ENCODE data around the gene RNF25.

The RNF25 gene

DNA sequence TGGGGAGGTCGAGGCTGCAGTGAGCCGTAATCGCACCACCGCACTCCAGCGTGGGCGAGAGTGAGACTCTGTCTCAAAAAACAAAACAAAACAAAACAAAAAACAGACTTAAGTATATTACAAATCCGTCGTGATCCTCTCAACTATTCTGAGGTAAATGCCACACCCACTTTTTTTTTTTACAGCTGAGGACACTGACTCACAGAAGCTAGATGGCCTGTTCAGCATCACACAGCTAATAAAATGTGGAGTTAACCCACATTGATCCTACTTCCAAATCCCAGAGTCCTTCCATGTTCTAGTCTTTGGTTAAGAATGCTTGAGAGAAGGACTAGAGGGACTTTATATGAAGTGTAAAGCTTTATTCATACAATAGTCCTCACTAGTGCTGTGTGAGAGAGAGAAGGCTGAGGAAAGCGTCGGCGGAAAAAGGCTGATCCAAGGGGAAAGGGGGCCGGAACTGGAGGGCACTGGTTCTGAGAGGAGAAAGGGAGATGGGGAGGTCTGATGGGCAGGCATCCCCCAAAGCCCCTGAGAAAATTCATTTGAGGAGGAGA, 627 bp downstream of the RNF25 start:
- no peak for DNase-seq

DNA sequence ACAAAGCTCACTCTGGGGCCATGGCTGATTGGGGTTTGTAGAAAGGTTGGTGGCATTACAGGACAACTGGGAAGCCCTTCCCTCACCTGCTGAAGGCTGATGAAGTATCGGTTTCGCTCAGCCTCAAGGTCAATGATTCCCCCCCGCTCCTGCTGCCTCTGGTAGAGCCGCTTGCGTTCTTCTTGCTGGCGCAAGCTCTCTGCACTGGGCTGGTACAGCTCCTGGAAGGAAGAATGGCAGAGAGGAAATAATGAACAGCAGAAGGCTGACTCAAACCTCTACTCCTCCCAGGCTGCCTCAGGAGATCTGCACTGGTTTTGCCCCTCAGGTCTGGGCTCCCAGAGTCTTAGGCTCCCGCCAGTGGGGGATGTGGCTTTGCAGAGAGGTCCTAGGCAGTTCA, 7.1 kb downstream of the RNF25 start:
- no peak for DNase-seq

DNA sequence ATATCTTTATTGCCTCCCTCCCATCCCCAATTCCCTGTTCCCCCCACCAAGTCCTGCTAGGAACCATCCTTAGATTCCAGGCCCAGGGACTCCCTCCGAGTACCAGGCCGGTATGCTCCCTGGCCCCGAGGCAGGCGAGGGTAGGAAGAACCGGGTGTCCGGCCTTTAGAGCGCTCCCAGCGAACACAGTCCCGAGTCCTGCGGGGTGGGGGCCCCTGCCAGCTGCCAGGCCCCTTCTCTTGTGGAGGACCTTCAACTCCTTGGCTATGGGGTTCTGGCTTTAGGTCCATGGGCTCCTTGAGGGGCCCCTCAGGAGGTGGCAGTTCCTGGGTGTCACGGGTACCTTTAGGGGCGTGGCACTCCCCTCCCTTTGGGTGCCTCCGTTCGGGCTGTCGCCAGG, 7.9 kb downstream of the RNF25 start:
- DNase-seq, result no peak

DNA sequence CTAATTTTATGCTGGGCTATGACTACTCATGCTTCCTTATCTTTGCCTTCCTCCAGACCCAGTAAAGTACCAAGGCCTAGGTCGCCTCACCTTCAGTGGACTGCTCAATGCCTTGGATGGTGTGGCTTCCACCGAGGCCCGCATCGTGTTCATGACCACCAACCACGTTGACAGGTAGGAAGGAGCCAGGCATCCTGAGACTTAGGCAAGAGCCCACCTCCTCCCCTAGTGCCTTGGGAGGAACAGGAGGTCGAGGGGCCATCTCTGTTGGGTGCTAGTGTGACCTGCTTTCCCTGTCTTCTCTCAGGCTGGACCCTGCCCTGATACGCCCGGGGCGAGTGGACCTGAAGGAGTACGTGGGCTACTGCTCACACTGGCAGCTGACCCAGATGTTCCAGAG, 9.0 kb downstream of the RNF25 start:
- no peak for DNase-seq

DNA sequence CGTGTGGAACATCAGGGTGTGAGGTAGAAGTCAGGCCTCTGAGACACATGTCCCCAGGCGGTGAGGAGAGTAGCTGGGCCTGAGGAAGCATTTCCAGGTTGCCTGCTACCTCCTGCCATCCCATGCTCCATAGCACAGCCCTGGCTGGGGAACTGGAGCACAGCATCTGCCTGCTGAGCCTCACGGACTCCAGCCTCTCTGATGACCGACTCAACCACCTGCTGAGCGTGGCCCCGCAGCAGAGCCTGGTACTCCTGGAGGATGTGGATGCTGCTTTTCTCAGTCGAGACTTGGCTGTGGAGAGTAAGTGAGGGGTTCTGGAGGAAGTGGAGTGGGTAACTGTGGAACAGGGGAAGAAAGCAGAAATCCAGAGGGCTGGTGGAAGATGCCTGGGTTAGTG, 9.4 kb downstream of the RNF25 start:
- DNase-seq, result no peak

DNA sequence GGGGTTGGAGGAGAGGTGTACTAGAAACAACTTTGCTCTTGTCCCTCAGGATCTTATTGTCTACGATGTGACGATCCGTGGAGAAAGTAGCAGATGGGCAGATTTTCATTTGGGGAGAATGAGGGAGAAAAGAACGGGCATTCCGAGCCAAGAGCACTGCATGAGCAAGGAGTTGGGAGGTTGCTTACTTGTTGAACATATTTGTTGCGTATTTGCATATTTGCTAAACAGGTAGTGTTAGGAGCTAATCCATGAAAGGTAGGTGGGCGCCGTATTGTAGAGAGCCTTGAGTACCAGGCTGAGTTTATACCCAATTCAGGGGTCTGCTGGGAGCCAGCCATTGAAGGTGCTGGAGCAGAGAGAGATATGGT, 11.8 kb downstream of the RNF25 start:
- DNase-seq, result no peak

DNA sequence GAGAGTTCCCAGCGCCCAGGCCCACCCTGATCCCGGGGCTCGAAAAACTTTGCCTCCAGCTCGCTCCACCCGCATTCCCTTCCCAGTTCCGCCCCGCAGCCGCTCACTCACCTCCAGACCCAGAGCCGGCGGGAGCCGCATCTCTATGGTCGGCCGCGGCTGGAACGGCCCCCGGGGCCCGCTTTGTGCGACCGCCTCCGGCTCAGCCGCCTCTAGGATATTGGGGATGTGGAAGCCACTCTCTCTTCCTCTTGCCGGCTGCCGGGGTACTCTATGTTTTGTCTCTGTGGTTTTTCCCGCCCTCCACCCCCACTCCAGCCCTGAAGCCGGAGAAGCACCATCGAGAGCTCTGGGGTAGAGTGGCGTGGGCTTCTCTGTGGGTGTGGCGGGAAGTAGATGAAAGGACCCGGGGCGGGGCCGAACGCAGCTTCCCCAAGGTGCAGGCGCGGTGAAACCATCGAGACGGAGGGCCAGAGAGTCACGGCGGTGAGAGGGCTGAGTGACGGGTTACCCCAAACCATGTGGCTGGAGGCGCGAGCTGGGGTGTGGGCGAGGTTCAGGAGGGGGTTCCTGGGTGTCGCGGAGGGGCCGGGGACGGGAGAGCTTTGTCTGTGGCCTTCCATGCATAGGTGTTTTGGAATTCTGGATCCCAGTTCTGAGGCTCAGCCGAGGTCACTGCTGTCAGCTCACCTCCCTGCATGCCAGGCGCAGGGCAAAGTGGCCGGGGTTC, 12.4 kb downstream of the RNF25 start, which contains the start of the genes BCS1L and ZNF142:
Gene BCS1L (plus strand): TSS at position 426 of the 730 bp plus-strand sequence. CDS start 1,305 bp downstream, outside the sequence.
Gene ZNF142 (minus strand): TSS at position 366 of the 730 bp plus-strand sequence. CDS start 3,194 bp downstream, outside the sequence.
- DNase-seq, result peak; percentile 22

DNA sequence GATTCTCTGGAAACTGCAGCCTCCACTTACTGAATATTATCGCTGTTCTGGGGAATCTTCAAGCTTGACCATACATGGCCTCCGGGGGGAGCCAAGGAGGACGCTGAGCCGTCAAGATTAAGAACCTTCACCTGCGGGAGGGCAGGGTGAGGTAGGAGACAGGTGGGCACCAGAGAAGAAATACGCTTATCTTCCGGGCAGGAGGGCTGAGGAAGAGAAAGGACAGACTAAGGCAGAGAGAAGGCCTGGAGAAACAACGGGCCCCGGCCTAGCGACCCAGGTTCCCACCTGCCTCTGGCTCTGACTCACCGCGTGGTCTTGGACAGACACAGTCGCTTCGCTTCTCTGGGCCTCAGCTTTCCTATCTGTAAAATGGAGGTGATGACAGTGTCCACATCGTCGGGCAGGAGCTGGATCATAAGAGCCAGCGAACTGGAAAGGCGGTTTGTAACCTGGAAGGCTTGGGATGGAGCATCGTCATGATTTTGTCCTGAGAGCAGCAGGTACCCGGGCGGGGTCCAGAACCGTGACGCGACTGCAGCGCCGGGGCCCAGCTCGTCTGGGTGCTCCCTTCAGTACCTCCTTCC, 13.0 kb downstream of the RNF25 start:
- no peak for DNase-seq

DNA sequence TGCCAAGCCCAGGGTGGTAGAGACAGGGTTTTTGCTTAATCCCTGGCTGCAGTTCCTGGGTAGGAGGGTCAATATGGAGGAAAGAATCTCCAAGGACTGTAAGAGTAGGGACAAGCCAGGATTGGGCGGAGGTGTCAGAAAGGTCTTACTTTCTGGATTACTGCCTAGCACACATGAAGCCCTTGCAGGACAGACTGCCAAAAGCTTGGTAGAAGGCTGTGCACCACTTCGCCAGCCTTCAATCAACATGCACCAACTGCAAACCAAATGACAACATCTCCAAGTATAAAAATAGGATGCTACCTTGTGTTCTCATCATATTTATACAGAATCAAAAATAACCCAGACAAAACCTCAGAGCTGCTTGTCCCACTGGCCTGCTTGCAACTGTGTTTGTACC, 16.1 kb downstream of the RNF25 start:
- no peak for DNase-seq

DNA sequence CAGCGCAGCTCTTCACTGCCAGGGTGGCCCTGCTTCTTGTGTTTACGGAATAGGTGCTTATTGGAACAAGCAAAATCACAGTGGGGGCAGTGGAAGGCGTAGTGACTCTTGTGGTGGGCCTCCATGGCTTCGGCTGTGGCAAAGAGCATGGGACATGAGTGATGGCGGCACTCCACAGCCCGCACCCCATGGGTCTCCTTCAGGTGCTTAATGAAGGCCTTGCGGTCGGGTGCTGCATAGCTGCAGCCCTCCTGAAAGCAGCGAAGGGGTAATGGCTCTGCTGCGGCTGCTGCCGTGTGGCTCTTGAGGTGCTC, 23.1 kb downstream of the RNF25 start:
- DNase-seq, result no peak

DNA sequence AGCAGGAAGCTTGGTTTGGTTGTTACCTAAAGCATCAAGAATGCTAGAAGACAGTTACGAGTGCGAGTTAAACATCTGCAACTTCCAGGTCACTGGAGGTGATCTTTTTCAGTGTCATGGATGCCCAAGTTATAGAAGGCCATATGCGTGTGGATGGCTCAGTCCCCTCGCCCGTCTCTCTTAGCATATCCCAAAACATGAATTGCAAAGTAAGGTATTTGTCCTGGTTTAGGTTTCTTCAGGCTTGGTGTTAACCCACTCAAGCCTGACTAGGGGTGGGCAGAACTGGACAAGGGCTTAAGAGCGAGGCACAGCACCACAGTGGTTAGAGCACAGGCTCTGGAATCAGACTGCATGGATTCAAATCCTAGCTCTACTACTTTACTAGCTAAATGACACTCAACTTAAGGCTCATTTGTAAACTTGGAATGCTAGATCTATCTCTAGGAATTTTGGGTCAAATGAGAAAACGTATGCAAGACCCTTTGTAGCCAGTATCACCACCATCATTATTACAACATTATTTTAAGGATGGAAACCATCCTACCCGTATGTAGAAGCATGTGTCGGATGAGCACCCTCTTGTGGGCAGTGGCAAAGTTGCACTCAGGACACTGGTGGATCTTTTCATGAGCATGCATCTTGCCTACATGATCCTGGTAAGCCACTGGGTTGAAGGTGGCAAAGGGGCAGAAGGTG, 23.6 kb downstream of the RNF25 start:
- DNase-seq, result peak; percentile 11

DNA sequence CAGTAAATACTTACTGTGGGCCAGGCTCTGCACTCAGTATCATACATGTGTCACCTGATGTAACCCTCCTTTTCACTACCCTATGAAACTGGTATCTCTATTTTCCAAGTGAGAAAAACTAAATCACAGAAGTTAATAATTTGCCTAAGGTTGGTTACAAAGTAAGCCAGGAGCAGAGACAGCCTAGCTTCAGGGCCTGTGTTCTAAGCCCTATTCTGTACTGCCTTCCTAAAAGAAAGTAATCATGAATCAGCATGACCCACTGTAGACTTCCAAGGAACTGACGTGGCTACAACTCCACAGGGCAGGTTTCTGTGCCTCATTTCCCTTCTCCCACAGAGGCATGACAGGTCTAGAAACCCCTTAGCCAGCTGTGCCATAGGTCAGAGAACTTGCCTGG, 26.7 kb downstream of the RNF25 start:
- DNase-seq, result no peak

DNA sequence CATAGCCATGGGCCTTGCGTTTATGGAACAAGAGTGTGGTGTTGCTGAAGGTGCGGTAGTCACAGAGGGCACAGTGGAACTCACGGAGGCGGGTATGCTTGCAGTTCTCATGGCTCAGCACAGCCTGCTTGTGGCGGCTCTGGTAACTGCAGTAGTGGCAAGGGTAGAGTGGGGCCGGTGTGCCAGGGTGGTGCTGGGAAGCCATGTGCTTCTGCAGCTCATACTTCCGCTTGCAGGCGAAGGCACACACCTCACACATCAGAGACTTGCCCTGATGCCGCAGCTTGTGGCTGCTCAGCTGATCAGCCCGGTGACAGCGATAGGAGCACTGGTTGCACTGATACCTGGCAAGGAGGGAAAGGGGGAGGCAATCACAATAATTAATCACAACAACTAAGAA, 27.1 kb downstream of the RNF25 start:
- no peak for DNase-seq

DNA sequence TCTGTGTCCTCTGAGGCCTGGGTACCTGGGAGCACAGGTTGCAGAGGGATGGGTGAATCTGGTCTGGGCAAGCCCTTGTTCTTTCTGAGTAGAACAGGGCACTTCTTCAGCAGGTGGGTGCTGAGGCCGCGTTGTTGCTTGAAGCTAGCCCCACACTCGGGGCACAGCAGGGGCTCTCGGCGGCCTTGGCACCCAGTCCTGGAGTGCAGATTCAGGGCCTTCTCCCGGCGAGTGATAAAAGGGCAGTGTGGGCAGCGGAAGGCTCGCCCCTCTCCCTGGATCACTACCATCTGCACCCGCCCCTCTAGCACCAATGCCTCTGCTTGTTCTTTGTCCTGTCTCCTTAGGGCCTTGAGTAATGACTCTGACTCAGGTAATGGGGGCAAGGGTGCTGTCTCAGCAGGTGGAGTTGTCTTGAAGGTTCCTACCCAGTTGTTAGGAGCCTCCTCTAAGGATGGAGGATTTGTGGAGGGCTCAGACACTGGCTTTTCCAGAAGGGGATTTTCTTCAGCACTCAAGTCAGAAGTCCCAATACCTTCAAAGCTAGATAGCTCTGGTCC, 28.0 kb downstream of the RNF25 start:
- DNase-seq, result no peak

DNA sequence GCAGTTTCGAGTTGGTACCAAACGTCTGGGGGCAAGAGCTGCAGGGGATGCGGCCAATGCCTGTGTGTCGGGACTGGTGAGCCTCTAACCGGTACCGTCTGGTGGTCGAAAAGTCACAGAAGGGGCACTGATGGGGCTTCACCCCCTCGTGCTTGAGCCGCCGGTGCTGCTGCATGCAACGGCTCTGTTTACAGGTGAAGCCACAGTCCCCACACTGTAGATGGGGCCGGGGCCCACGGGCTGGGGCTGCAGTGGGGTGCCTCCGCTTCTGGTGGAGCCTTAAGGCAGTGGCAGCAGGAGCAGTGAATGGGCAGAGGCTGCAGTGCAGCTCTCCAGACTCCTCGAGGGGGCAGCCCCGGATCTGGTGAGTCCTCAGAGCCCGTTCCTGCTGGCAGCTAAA, 29.0 kb downstream of the RNF25 start:
- no peak for DNase-seq

DNA sequence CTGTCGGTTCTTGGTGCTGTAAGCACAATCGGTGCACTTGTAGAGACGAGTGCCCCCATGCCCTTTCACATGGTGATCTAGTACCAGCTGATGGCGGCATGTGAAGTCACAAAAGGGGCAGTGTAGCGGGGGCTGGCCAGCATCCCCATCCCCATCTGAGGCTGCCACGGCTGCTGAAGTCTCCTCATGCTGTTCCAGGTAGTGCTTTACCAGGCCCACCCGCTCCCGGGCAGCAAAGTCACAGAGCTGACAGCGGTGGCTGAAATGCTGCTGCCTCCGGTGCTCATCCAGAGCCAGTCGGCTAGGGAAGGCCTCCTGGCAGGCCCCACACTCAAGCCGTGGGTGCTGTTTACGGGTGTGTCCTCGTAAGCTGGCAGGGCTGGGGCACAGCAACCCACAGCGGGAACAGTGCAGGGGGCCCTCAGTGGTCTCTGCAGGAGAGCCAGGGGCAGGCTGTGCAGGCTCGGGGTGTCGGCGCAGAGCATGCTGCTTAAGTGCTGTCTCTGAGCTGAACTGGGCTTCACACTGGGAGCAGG, 29.6 kb downstream of the RNF25 start:
- no peak for DNase-seq

DNA sequence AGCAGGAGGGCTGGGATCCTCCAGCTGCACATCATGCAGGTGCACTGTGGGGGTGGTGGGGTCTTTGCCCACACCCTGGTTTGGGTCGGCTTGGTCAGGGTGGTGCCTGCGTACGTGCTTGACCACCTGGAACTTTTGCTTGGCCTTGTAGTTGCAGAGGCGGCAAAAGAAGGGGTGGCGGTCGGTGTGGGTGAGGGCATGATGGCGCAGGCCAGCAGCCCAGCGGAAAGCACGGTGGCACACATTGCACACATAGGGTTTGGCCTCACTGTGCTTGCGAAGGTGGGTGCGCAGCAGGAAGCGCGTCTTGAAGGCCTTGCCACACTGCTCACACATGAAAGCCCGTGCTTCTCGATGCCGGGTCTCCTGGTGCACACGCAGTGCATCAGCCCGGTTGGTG, 33.4 kb downstream of the RNF25 start:
- DNase-seq, result no peak

DNA sequence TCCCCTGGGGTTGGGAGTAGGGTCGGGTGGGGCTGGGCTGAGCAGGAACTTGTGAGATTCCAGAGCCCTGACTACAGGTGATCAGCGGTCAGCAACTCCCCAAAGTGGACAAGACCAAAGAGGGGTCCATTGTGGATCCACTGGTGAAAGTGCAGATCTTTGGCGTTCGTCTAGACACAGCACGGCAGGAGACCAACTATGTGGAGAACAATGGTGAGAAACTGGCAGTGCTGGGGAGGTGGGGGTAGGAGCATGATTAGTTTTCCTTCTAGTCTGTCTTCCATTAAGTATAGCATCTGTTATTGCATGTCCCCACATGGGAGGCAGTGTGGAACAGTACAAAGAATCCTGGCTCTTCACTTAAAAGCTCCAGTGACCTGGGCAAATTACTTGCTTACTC, 36.1 kb downstream of the RNF25 start:
- no peak for DNase-seq

DNA sequence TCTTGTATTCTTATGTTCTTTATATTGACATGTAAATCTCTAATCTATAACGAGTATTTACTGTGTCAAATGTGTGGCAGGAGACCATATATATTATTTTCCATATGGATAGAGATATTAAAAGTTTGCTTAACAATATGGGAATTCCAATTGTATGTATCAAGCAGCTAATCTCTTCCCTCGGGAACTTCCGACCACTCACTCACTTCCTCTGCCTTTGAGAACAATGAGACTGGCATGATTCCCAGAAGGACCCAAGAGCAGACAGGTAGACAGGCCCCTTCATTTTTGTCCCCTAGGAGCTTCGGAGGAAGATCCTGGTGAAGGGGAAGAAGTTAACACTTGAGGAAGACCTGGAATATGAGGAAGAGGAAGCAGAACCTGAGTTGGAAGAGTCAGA, 40.0 kb downstream of the RNF25 start:
- DNase-seq, result no peak

DNA sequence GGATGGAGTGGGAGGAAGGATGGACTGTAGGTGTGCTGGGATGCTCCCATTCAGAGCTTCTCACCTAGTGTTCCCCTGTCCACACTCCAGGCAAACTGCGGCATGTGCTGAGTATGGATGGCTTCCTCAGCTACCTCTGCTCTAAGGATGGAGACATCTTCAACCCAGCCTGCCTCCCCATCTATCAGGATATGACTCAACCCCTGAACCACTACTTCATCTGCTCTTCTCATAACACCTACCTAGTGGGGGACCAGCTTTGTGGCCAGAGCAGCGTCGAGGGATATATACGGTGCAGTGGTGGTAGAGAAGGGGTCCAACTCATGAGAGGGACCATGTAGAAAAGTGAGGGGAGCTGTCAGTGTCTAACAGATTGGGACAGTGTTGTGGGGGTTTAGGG, 43.9 kb downstream of the RNF25 start:
- DNase-seq, result no peak

DNA sequence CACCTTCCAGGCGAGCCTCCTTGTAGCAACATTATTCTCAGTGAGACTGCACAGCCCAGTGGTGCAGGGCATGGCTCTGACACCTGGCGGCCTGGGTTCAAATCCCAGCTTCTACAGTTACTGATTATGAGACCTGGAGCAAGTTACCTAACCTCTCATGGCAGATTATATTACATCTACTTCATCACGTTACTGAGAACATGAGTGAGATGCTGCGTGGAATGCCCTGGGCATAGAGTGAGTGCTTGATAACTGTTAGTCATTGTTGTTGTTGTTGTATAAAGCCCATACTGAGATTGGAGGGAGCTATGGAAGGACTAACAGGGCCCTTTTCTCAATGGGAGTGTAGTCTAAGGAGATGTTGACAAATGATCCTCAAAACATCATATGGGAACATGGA, 45.4 kb downstream of the RNF25 start:
- DNase-seq, result no peak

DNA sequence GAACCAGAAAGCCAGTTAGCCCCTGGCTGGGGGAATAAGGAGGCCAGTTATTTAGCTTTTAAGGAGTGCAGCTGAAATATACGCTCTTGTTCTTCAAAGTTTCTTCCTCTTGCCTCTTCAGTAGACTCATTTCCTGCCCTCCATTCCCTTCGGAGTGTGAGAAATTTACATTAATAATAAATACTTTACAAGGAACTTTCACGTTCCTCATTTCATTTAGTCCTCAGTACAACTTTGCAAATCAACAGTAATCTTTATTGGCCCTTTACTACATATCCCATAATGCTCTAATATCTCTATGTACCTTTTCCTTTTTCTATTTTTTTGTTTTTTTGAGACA, 48.5 kb downstream of the RNF25 start:
- no peak for DNase-seq

DNA sequence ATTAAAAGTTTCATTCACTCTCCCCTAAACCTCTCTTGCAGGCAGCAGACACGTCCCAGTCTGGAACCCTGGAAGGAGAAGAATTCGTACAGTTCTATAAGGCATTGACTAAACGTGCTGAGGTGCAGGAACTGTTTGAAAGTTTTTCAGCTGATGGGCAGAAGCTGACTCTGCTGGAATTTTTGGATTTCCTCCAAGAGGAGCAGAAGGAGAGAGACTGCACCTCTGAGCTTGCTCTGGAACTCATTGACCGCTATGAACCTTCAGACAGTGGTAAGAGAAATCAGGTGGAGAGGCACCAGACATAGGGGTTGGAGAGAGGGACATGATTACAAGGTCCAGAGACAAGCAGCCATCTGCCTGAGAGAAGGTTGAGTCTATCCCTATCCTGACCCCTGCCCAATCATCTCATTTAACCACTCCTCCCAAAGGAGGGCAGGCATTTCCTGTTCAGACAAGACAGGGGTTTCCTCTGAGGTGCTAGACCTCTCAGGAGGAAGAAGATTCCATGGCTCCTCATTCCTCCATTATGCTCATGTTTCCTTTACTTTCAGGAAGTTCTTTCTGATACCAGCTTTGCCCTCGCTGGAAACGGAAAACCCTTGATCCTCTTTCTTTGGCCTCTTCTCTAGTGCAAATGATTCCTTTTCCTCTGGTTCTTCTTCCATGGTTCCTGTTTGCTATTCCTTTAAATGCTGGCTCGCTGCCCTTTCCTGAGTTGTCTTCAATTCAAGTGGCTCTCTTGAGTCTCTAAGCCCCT, 49.0 kb downstream of the RNF25 start:
- DNase-seq, result no peak

Measured in NCI-H2081 treated with DMSO at 0.1 percent for 48 hours (cell line).